D721Med (cell line): Measurements from ENCODE around the gene TRAPPC2L.
"Not testable (repeated sequence)": the region's sequence is repeated elsewhere in the genome, so short reads cannot be mapped to it uniquely, and the experiment has no call there.

Experiments
- DNase-seq: peaks from one replicate; pipeline ENCODE4 v3.0.0; 2011; ENCODE audit warnings: low spot score; ENCODE audit not compliant: insufficient read length
- FAIRE-seq: peaks from 2 replicates; lab custom pipeline; 2011; peaks lifted over from hg19 to GRCh38; lab: Jason Lieb, UNC
- TF ChIP-seq, protein P1 (sequence below): IDR thresholded peaks from 2 replicates; pipeline ENCODE4 v1.5.1; 2012; ENCODE audit warnings: mild to moderate bottlenecking, control low read depth; ENCODE audit not compliant: insufficient read depth; ENCODE audit errors: missing control alignments

The TRAPPC2L gene

GRCh38 chr16:88888057-88888456, 31.1 kb downstream of the TRAPPC2L start:
- TF ChIP-seq, protein P1, sequence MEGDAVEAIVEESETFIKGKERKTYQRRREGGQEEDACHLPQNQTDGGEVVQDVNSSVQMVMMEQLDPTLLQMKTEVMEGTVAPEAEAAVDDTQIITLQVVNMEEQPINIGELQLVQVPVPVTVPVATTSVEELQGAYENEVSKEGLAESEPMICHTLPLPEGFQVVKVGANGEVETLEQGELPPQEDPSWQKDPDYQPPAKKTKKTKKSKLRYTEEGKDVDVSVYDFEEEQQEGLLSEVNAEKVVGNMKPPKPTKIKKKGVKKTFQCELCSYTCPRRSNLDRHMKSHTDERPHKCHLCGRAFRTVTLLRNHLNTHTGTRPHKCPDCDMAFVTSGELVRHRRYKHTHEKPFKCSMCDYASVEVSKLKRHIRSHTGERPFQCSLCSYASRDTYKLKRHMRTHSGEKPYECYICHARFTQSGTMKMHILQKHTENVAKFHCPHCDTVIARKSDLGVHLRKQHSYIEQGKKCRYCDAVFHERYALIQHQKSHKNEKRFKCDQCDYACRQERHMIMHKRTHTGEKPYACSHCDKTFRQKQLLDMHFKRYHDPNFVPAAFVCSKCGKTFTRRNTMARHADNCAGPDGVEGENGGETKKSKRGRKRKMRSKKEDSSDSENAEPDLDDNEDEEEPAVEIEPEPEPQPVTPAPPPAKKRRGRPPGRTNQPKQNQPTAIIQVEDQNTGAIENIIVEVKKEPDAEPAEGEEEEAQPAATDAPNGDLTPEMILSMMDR, result no peak
- DNase-seq (no peak), FAIRE-seq (no peak)

DNA sequence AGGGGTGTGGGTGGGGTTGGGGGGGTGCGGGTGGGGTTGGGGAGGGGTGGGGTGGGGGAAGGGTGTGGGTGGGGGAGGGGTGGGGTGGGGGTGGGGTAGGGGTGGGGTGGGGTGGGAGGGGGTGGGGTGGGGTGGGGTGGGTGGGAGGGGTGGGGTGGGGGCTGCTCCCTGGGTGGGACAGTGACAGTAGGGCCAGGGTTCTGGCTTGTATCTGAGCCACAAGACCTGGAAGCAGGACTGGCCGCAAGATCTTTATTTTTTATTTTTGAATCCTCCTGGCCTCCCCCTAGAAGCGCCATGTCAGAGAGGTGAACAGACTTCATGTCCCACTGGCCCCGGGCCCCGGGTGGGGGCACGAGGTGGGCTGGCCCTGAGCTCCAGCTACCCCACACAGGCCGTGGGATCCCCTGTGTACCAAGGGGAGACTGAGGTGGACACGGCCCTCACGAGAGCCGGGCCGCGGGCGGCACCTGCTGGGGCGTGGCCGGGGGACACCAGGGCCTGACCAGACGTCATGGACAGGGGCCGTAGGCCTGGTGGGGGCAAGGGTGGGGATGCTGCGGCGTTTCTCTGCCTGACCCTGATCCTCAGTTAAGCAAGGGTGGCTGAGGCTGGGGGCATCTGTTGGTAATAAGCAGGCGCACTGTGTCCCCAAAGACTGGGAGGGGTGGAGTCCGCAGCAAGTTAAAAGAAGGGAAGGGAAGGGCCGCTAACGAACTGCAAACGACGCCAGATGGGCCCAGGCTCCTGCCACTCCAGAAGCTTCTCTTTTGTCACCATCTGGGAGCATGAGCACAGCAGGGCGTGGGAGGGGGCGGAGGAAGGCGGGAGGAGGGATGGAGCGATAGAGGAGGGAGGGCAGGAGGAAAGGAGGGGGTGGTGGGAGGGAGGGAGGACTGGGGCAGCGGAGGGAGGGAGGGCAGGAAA, 31.8 kb downstream of the TRAPPC2L start:
- TF ChIP-seq, protein P1, result no peak
- FAIRE-seq, result no peak
- no peak for DNase-seq

DNA sequence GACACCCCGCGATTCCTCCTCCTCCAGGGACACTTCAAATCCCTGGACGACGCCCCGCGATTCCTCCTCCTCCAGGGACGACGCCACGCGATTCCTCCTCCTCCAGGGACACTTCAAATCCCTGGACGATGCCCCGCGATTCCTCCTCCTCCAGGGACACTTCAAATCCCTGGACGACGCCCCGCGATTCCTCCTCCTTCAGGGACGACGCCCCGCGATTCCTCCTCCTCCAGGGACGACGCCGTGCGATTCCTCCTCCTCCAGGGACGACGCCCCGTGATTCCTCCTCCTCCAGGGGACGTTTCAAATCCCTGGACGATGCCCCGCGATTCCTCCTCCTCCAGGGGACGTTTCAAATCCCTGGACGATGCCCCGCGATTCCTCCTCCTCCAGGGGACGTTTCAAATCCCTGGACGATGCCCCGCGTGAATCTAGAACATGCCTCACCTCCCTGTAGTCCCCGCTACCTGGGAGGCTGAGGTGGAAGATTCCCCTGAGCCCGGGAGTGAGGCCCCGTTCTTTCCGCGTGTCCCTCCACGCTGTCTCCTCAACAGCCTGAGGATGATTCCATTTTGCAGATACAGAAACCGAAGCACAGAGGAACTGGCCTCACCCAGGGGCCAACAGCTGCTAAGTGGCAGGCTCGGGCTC, 32.9 kb downstream of the TRAPPC2L start:
- not testable (repeated sequence) for FAIRE-seq, DNase-seq

- no peak for DNase-seq
- TF ChIP-seq, protein P1, result no peak
- no peak for FAIRE-seq
These were observed 34.2 kb downstream of the TRAPPC2L start for GRCh38 chr16:88891083-88891482.

- DNase-seq (no peak), FAIRE-seq (no peak)
- TF ChIP-seq, protein P1, result no peak
These were observed 35.1 kb downstream of the TRAPPC2L start for GRCh38 chr16:88892065-88892464.

- FAIRE-seq (no peak), DNase-seq (no peak)
- TF ChIP-seq, protein P1, result no peak
These were observed 36.4 kb downstream of the TRAPPC2L start for GRCh38 chr16:88893127-88893968.

GRCh38 chr16:88894266-88894665, 37.3 kb downstream of the TRAPPC2L start:
- not testable (repeated sequence) for FAIRE-seq

More at GRCh38 chr16:88894266-88894665, 37.3 kb downstream of the TRAPPC2L start:
- not testable (repeated sequence) for DNase-seq
